Measurements from ENCODE around the gene DAPK2.
"Not testable (repeated sequence)": the region's sequence is repeated elsewhere in the genome, so short reads cannot be mapped to it uniquely, and the experiment has no call there.

- TF ChIP-seq CTCF (IDR thresholded peaks at IDR 0.05); ZFX (IDR thresholded peaks at IDR 0.05; ENCODE audit: borderline replicate concordance): not testable (repeated sequence)
Observed at GRCh38 chr15:63962947-63963721, 83.2 kb downstream of the DAPK2 start.

Measured in 22Rv1 (cell line).